Activated gamma-delta T cell treated with anti-CD3 and anti-CD28 coated beads, Interleukin-2, amount 50 U/mL, for 16 hours (primary cell): Measurements from ENCODE around the gene GP5.

Source experiments
- DNase-seq: peaks from one replicate; pipeline ENCODE4 v3.0.0-alpha.2; 2020; ENCODE audit warnings: low read depth

Gene GP5

DNA sequence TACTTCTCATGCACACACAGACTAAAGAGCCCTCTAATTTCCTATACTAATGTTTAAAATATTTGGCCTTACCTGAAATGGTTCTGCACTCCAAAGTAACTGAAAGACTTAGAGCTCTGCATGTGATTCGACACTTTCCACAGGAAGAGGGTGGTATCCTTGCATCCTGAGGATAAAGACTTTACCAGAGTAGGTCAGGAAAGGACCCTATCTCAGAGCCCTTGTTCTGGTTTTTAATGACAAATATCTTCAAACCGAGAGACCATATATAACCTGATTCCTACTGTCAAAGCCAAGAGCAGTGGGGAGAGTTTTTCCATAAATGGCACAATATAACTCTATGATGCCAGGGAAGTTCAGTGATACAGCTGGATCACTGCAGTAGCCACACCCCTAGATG lies at the start of gene GP5:
Gene GP5, minus strand, starts transcription at position 101 of the 400 bp plus-strand sequence. CDS start 984 bp downstream, outside the sequence.
- DNase-seq = no peak

GRCh38 chr3:194447657-194448056 lies 48.6 kb upstream of the GP5 start:
- DNase-seq = no peak

DNA sequence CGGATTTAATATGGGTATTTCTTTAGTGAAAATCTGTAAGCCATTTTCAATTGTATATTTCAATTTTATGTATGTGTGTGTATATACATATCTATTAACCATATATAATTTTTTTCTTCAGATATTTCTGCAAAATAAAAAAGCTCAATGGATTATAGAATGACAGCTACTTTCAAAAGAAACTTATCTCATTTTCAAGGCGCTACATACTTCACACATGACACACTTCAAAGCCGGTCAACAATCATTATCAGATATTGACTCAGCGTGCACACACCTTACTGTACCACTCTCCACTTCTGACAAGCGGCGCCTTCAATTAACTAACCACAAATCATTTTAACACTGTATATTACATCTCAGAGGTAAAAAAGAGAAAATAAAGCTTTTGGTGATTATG lies 48.1 kb upstream of the GP5 start:
- DNase-seq = no peak

GRCh38 chr3:194446754-194447153 lies 47.7 kb upstream of the GP5 start:
- no peak for DNase-seq

GRCh38 chr3:194446172-194446571 lies 47.1 kb upstream of the GP5 start:
- no peak for DNase-seq

GRCh38 chr3:194443901-194444300 lies 44.8 kb upstream of the GP5 start:
- DNase-seq = no peak

DNA sequence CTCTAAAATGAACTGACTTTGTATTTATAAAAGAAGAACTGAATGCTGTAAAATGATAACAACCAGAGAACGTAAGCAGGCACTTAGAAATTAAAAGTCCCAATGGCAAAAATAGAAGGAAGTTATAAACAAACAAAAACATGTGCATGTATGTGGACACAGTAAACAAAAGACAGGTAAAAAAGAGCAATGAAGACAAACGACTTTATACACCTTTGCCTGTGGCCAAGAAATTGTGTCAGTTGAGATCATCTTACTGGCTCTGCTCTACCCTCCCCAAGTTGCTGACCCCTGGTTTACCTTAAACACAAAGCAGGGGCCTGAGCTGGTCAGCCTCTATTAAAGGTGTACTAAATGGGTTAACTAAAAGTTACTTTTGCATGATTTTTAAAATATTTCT lies 41.7 kb upstream of the GP5 start:
- DNase-seq = no peak

- DNase-seq = no peak
Measured at GRCh38 chr3:194439881-194440550, 41.0 kb upstream of the GP5 start.

GRCh38 chr3:194434503-194434902 lies 35.4 kb upstream of the GP5 start:
- no peak for DNase-seq

GRCh38 chr3:194431554-194431953 lies 32.5 kb upstream of the GP5 start:
- DNase-seq = no peak

DNA sequence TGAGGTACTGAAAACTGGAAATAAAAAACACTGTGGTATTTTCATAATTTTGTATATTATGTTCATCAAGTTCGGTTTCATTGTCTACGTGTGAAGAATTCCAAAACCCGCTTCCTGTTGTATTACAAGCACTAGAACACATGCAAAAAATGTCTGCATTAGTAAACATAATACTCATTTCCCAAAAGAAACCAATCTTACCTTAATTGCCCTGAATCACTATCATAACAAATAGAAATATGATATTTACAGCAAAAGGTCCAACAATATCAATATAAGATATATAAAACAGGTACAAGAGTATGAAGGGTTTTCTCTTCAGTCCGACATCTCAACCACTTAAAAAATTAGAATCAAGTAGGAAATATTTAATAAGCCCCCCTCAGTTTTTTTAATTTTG lies 26.3 kb upstream of the GP5 start:
- DNase-seq = no peak

GRCh38 chr3:194424953-194425352 lies 25.9 kb upstream of the GP5 start:
- no peak for DNase-seq

- no peak for DNase-seq
Measured at GRCh38 chr3:194424373-194424772, 25.3 kb upstream of the GP5 start.

DNA sequence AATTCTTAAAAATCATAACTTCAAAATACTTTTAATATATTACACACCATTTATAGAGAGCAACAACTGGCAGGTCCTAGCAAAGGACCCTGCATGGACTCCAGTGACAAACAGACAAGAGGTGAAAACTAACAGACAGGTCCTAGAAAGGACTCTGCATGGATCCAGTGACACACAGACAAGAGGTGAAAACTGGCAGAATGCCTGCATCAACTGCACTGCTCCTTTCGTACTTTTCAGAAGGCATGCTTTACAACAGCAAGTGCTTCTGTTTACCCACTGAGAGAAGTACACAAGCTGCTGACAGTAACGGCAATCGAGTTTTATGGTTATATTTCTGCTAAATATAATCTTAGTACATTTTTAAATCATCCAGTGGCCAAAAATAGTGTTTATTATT lies 24.3 kb upstream of the GP5 start:
- no peak for DNase-seq

- no peak for DNase-seq
Measured at GRCh38 chr3:194422188-194422587, 23.1 kb upstream of the GP5 start.

DNA sequence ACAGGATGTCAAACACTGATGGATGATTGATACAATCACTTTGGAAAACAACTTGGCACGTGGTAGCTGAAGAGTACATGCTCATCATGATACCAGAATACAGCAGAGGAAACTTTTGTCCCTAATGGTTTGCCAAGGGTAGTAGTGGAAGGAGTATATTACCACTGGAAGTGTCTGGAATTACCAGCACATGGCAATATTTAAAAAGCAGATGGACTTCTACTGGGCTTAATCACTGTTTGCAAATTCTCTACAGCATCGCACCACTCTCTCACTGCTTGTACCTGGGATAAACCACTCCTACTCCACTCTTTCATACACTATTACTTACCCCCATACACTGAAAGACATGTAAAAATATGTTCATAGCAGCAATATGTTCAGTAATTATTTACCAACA lies 19.6 kb upstream of the GP5 start:
- no peak for DNase-seq

DNA sequence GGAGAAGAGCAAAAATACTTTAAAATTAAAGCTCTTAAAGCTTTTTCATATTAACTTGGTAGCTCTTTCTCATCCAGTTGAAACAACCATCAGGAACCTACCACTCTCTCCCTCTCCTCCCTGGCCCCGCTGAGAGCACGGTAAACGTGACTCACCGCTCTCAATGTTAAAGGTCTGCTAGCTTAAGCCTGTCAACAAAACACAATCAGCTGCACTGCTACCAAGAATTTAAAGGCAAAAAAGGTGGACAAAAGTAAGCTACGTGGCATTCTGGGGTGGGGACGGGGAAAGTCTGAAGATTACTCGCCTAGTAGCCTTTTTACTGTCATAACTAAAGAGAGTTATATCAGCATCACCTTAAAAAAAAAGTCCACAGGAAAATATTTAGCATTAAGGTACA lies 8.4 kb upstream of the GP5 start:
- no peak for DNase-seq

DNA sequence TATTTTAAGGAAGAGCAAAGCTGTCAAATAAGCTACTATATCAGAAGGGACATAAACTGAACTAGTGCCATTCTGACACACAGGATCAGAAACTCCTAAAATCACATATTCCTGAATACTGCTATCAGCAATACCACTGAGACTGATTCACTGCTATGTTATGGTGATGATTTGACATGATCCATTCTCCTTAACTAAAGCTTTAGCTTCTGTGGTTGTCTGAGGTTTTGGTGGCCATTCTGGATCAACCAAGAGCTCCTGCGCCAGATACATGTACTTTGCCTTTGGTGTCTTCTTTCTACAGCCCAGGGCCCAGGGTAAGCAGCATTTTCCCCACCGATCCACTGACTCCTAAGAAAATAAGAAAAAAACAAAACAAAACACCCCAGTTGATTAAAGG lies 6.7 kb upstream of the GP5 start:
- no peak for DNase-seq

GRCh38 chr3:194404365-194405140 lies 5.5 kb upstream of the GP5 start:
- DNase-seq = no peak

DNA sequence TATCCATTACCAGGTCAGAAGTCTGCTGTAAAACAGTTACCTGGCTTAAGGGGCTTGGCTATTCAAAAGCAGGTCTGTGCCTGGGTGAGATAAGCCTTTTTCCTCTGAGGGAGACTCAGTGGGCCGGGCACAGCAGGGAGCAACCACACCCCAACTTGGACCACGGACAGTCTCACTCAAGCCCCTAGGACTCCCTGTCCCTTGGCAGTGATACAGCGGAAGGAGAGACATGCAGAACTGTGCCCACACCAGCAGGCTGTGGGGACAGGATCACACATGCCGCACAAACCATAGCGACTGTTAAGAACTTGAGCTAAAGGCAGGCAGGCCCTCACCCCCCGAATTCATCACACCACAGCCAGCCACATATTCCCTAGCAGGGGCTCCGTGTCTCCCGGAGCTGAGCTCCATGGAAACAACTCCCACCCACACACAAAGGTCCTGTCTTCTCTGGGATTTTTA lies 2.8 kb upstream of the GP5 start:
- no peak for DNase-seq

- DNase-seq = no peak
Measured at GRCh38 chr3:194401346-194401745, 2.3 kb upstream of the GP5 start.

GRCh38 chr3:194399874-194400411 lies 877 bp upstream of the GP5 start:
- no peak for DNase-seq

- DNase-seq = no peak
Measured at GRCh38 chr3:194397757-194398312, 1.2 kb downstream of the GP5 start.
